ENCODE results near the gene PCOLCE2. TPM values are rescaled to one million over a fixed set of nuclear protein-coding genes. Genes with fewer than 3 reads are reported as not detected.

Gene PCOLCE2, protein sequence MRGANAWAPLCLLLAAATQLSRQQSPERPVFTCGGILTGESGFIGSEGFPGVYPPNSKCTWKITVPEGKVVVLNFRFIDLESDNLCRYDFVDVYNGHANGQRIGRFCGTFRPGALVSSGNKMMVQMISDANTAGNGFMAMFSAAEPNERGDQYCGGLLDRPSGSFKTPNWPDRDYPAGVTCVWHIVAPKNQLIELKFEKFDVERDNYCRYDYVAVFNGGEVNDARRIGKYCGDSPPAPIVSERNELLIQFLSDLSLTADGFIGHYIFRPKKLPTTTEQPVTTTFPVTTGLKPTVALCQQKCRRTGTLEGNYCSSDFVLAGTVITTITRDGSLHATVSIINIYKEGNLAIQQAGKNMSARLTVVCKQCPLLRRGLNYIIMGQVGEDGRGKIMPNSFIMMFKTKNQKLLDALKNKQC
- total RNA-seq = 1.0 and 2.9 TPM in 2 replicates

DNA sequence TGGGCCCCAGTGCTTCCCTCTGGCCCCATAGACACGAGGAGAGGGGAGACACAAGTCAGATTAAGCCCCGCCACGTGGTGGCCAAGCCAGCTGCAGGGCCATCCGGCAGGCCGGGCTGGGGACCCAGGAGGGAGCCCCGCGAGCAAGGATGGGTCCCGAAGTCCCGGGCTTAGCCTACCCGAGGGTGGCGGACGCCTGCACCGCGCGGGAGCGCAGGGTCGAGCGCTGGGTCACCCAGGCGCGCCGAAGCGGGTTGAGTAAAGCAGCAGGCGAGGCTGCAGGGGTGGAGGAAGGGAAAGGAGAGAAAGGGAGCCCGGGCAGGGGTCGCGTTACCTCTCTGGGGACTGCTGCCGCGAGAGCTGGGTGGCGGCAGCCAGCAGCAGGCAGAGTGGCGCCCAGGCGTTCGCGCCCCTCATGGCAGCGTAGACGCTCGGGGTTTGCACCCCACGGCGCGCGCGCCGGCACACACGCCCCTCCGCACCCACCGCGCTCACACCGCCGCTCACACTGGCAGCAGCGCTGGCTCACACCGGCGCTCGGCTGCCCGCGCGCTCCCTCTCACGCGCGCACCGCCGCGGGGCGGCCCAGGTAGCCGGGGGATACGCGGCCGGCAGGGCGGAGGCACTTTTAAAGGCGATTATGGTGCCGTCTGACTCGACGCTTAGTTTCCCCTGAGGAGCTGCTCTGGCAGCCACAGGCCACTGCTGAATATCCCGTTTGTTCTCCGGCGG, at the start of gene PCOLCE2:
TSS of gene PCOLCE2 (minus strand) at position 603 of the 731 bp plus-strand sequence. CDS start at position 416, 187 bp downstream.

Other genes starting within 250 kb of the PCOLCE2 start
- gene TRPC1, start 165.0 kb downstream of the PCOLCE2 start, total RNA-seq = 9.6 and 20.7 TPM in 2 replicates
- gene PAQR9, start 74.6 kb upstream of the PCOLCE2 start, total RNA-seq = 0.51 TPM in 1 of 2 replicates, not detected in the other
- gene U2SURP, start 112.5 kb upstream of the PCOLCE2 start, total RNA-seq = 13.6 and 20.5 TPM in 2 replicates
- 11.1 and 24.3 TPM in 2 replicates for gene CHST2, start 230.7 kb upstream of the PCOLCE2 start, total RNA-seq